ENCODE measurements around the gene PTPN21. TPM values are rescaled to one million over a fixed set of nuclear protein-coding genes. Genes with fewer than 3 reads are reported as not detected.

PTPN21 gene
- total and polyA plus RNA-seq, 9 of the 15 experiments (the other 6 are each of a cell fraction or from before 2014, with no cell fraction given), result 0.06 to 1.9 (median 0.94) TPM

- no peaks in the 10 kb centered on the region for H3K79me2 ChIP-seq (ENCODE audit: control insufficient read depth, insufficient read depth, low read length)
- no peaks in the 10 kb centered on the region for H3K36me3 ChIP-seq (ENCODE audit: control insufficient read depth, insufficient read depth, low read length)
- no TSS peak for BruUV-seq (replicated peaks)
- H3K27me3 ChIP-seq (ENCODE audit: control insufficient read depth in 2 of 2, insufficient read depth in 2 of 2, low read length in 2 of 2), result no peaks in the 10 kb centered on the region
- no peak overlapping the region for H3K4me3 ChIP-seq
- CTCF ChIA-PET (ENCODE audit: low intra/inter-chr PET ratio), result no interaction called here
- ATAC-seq (no peak), FAIRE-seq (no peak), DNase-seq (ENCODE audit: extremely low read depth in 1 of 4, low spot score in 3 of 4) (no peak)
- intact Hi-C loops (cut with micrococcal nuclease), result no loop called here
- POLR2A ChIA-PET, result no interaction called here
- H3K4me2 ChIP-seq (ENCODE audit: insufficient read depth, low read length), result no peak overlapping the region
- H3K4me1 ChIP-seq (replicated peaks in 1 of 2; ENCODE audit: control insufficient read depth in 2 of 2, insufficient read depth in 2 of 2, low read length in 2 of 2), result no peaks in the 10 kb centered on the region
- no peak overlapping the region for H3K27ac ChIP-seq (ENCODE audit: extremely low read depth, low read depth, low read length)
- H3K9me1 ChIP-seq (ENCODE audit: control insufficient read depth, insufficient read depth, low read length), result no peaks in the 10 kb centered on the region
- TF ChIP-seq C11orf30 (IDR thresholded peaks at IDR 0.05; ENCODE audit: low read depth) (no peak), ZNF282 (CRISPR knock-in tag; IDR thresholded peaks at IDR 0.05) (no peak), MCM5 (IDR thresholded peaks at IDR 0.05; ENCODE audit: low read depth) (no peak), TBP (optimal IDR thresholded peaks at IDR 0.05; ENCODE audit: low read depth, low read length) (no peak), MAZ (CRISPR knock-in tag; conservative IDR thresholded peaks at IDR 0.05 in 1 of 2, IDR thresholded peaks at IDR 0.05 in 1 of 2) (no peak), ZFX (CRISPR knock-in tag; IDR thresholded peaks at IDR 0.05) (no peak), CREB3 (tag; conservative IDR thresholded peaks at IDR 0.05; ENCODE audit: low read depth) (no peak), FOXJ3 (CRISPR knock-in tag; IDR thresholded peaks at IDR 0.05) (no peak), RBM34 (IDR thresholded peaks at IDR 0.05; ENCODE audit: borderline replicate concordance, insufficient read depth, low read length) (no peak), ETV1 (tag; conservative IDR thresholded peaks at IDR 0.05; ENCODE audit: low read depth) (no peak), ZNF408 (CRISPR knock-in tag; IDR thresholded peaks at IDR 0.05; ENCODE audit: low read depth) (no peak), TFAP4 (CRISPR knock-in tag; IDR thresholded peaks at IDR 0.05; ENCODE audit: borderline replicate concordance) (no peak), ZNF24 (IDR thresholded peaks at IDR 0.05) (no peak), JUNB (CRISPR knock-in tag; conservative IDR thresholded peaks at IDR 0.05) (no peak), ZNF316 (IDR thresholded peaks at IDR 0.05) (no peak)
- H2AFZ ChIP-seq (ENCODE audit: low read depth, low read length), result no peak overlapping the region
- in situ Hi-C loops (cut with MboI), result no loop called here
- H3K9ac ChIP-seq (ENCODE audit: insufficient read depth in 1 of 2, low read depth in 2 of 2, low read length in 2 of 2), result no peak overlapping the region
- no peaks in the 10 kb centered on the region; the same call in 1 of the 2 replicates for H3K9me3 ChIP-seq (replicated peaks; ENCODE audit: control insufficient read depth, insufficient read depth, low read depth, low read length)
- H4K20me1 ChIP-seq (replicated peaks; ENCODE audit: control insufficient read depth, insufficient read depth, low read length), result no peaks in the 10 kb centered on the region
These were observed 137.2 kb downstream of the PTPN21 start for GRCh38 chr14:88417594-88417993.

Small RNAs within 50 kb of the gene (small RNA-seq; reads per million reads assigned to genes)
- not detected for gene RNU4-22P

Other genes starting within 250 kb of the PTPN21 start
- gene KCNK10, start 231.7 kb downstream of the PTPN21 start, total RNA-seq (2014; rRNA removed), result not detected in 2 replicates
- gene KCNK10, start 231.7 kb downstream of the PTPN21 start, total RNA-seq (2014; rRNA removed; fragmentation: Illumina TruSeq; extraction: Trizol), result not detected in 2 replicates
- gene KCNK10, start 231.7 kb downstream of the PTPN21 start, total RNA-seq (2015; rRNA removed; fragmentation: Illumina TruSeq; extraction: Trizol), result not detected in 2 replicates
- not detected in 2 replicates for gene KCNK10, start 231.7 kb downstream of the PTPN21 start, total RNA-seq (2021)
- not detected in 2 replicates for gene KCNK10, start 231.7 kb downstream of the PTPN21 start, polyA plus RNA-seq (2011; rRNA removed)
- not detected in 2 replicates for gene KCNK10, start 231.7 kb downstream of the PTPN21 start, polyA plus RNA-seq (2014; fragmentation: Illumina TruSeq; extraction: Trizol)
- not detected for gene KCNK10, start 231.7 kb downstream of the PTPN21 start, polyA plus RNA-seq (2014; fragmentation: Nextera tagmentation; extraction: Ambion mirVana)
- not detected in 2 replicates for gene KCNK10, start 231.7 kb downstream of the PTPN21 start, polyA plus RNA-seq (2014; rRNA removed)
- 2.5 and 4.2 TPM in 2 replicates for gene SPATA7, start 169.3 kb downstream of the PTPN21 start, total RNA-seq (2014; rRNA removed)
- 2.7 and 2.8 TPM in 2 replicates for gene SPATA7, start 169.3 kb downstream of the PTPN21 start, total RNA-seq (2014; rRNA removed; fragmentation: Illumina TruSeq; extraction: Trizol)
- gene SPATA7, start 169.3 kb downstream of the PTPN21 start, total RNA-seq (2015; rRNA removed; fragmentation: Illumina TruSeq; extraction: Trizol), result 3.2 and 3.3 TPM in 2 replicates
- gene SPATA7, start 169.3 kb downstream of the PTPN21 start, total RNA-seq (2021), result 2.1 and 2.4 TPM in 2 replicates
- gene SPATA7, start 169.3 kb downstream of the PTPN21 start, polyA plus RNA-seq (2011; rRNA removed), result 3.2 and 4.1 TPM in 2 replicates
- gene SPATA7, start 169.3 kb downstream of the PTPN21 start, polyA plus RNA-seq (2014; fragmentation: Illumina TruSeq; extraction: Trizol), result 2.7 and 2.8 TPM in 2 replicates
- under 1 TPM; 0.80 to 0.85 TPM for gene SPATA7, start 169.3 kb downstream of the PTPN21 start, polyA plus RNA-seq (2014; fragmentation: Nextera tagmentation; extraction: Ambion mirVana)
- gene SPATA7, start 169.3 kb downstream of the PTPN21 start, polyA plus RNA-seq (2014; rRNA removed), result 2.5 and 3.5 TPM in 2 replicates
- 38.0 and 40.4 TPM in 2 replicates for gene ZC3H14, start 8.0 kb upstream of the PTPN21 start, total RNA-seq (2014; rRNA removed)
- 51.0 and 55.0 TPM in 2 replicates for gene ZC3H14, start 8.0 kb upstream of the PTPN21 start, total RNA-seq (2014; rRNA removed; fragmentation: Illumina TruSeq; extraction: Trizol)
- gene ZC3H14, start 8.0 kb upstream of the PTPN21 start, total RNA-seq (2015; rRNA removed; fragmentation: Illumina TruSeq; extraction: Trizol), result 57.0 and 63.3 TPM in 2 replicates
- gene ZC3H14, start 8.0 kb upstream of the PTPN21 start, total RNA-seq (2021), result 38.4 and 45.3 TPM in 2 replicates
- gene ZC3H14, start 8.0 kb upstream of the PTPN21 start, polyA plus RNA-seq (2011; rRNA removed), result 108 and 109 TPM in 2 replicates
- 59.7 and 71.8 TPM in 2 replicates for gene ZC3H14, start 8.0 kb upstream of the PTPN21 start, polyA plus RNA-seq (2014; fragmentation: Illumina TruSeq; extraction: Trizol)
- gene ZC3H14, start 8.0 kb upstream of the PTPN21 start, polyA plus RNA-seq (2014; fragmentation: Nextera tagmentation; extraction: Ambion mirVana), result 10 to 100 TPM; 21.1 to 31.1 TPM
- 30.9 and 37.3 TPM in 2 replicates for gene ZC3H14, start 8.0 kb upstream of the PTPN21 start, polyA plus RNA-seq (2014; rRNA removed)
- 0.23 and 0.24 TPM in 2 replicates for gene EML5, start 237.9 kb upstream of the PTPN21 start, total RNA-seq (2014; rRNA removed)
- 0.29 TPM in 2 replicates for gene EML5, start 237.9 kb upstream of the PTPN21 start, total RNA-seq (2014; rRNA removed; fragmentation: Illumina TruSeq; extraction: Trizol)
- gene EML5, start 237.9 kb upstream of the PTPN21 start, total RNA-seq (2015; rRNA removed; fragmentation: Illumina TruSeq; extraction: Trizol), result 0.26 and 0.33 TPM in 2 replicates
- 0.18 and 0.22 TPM in 2 replicates for gene EML5, start 237.9 kb upstream of the PTPN21 start, total RNA-seq (2021)
- gene EML5, start 237.9 kb upstream of the PTPN21 start, polyA plus RNA-seq (2011; rRNA removed), result 0.15 and 0.17 TPM in 2 replicates
- gene EML5, start 237.9 kb upstream of the PTPN21 start, polyA plus RNA-seq (2014; fragmentation: Illumina TruSeq; extraction: Trizol), result 0.04 and 0.19 TPM in 2 replicates
- gene EML5, start 237.9 kb upstream of the PTPN21 start, polyA plus RNA-seq (2014; fragmentation: Nextera tagmentation; extraction: Ambion mirVana), result under 1 TPM; 0.06 to 0.08 TPM
- gene EML5, start 237.9 kb upstream of the PTPN21 start, polyA plus RNA-seq (2014; rRNA removed), result 0.27 and 0.34 TPM in 2 replicates